Measurements from ENCODE around the gene A3GALT2.

DNA sequence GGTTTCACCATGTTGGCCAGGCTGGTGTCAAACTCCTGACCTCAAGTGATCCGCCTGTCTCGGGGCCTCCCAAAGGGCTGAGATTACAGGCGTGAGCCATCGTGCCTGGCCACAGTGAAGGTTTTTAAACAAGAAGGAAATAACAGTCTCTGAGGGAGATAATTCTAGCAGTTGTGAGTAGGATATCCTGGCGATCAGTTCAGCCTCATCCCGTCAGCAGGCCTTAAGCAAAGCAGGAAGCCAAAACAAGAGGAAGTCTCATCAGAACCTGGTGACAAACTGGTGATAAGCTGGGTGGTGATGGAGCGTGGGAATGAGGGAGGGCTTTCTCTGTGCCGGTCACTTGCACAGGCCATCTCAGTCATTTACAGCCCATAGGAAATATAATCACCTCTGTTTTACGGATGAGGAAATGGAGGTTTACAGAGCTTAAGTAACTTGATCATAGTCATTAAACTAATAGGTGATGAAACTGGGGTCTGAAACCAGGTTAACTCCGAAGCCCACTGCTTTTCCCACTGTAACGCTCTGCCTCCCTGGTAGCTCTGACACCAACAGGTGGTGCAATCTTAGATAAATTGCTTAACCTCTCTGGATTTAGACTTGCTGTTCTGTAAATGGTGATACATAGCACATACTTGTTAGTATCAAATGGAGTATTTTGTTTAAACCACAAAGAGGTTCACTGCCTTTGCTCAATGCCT lies 40.8 kb upstream of the A3GALT2 start:
- no peak for TF ChIP-seq EZH2 (IDR thresholded peaks at IDR 0.05; ENCODE audit: low read depth)
- TF ChIP-seq, protein P1, sequence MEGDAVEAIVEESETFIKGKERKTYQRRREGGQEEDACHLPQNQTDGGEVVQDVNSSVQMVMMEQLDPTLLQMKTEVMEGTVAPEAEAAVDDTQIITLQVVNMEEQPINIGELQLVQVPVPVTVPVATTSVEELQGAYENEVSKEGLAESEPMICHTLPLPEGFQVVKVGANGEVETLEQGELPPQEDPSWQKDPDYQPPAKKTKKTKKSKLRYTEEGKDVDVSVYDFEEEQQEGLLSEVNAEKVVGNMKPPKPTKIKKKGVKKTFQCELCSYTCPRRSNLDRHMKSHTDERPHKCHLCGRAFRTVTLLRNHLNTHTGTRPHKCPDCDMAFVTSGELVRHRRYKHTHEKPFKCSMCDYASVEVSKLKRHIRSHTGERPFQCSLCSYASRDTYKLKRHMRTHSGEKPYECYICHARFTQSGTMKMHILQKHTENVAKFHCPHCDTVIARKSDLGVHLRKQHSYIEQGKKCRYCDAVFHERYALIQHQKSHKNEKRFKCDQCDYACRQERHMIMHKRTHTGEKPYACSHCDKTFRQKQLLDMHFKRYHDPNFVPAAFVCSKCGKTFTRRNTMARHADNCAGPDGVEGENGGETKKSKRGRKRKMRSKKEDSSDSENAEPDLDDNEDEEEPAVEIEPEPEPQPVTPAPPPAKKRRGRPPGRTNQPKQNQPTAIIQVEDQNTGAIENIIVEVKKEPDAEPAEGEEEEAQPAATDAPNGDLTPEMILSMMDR (conservative IDR thresholded peaks at IDR 0.05), result no peak

Data from PC-9 (cell line).